Colon (tissue), 2 donors: ENCODE results near the gene PCBP3.
"Not testable (repeated sequence)": the region's sequence is repeated elsewhere in the genome, so short reads cannot be mapped to it uniquely, and the experiment has no call there.

Experiments used
- FAIRE-seq: peaks from 2 replicates; lab custom pipeline; 2012; peaks lifted over from hg19 to GRCh38; lab: Jason Lieb, UNC
- donor health status: control.
- donor health status: control.

Gene PCBP3

GRCh38 chr21:45788198-45788597 is 144.7 kb downstream of the PCBP3 start:
- no peak for FAIRE-seq

DNA sequence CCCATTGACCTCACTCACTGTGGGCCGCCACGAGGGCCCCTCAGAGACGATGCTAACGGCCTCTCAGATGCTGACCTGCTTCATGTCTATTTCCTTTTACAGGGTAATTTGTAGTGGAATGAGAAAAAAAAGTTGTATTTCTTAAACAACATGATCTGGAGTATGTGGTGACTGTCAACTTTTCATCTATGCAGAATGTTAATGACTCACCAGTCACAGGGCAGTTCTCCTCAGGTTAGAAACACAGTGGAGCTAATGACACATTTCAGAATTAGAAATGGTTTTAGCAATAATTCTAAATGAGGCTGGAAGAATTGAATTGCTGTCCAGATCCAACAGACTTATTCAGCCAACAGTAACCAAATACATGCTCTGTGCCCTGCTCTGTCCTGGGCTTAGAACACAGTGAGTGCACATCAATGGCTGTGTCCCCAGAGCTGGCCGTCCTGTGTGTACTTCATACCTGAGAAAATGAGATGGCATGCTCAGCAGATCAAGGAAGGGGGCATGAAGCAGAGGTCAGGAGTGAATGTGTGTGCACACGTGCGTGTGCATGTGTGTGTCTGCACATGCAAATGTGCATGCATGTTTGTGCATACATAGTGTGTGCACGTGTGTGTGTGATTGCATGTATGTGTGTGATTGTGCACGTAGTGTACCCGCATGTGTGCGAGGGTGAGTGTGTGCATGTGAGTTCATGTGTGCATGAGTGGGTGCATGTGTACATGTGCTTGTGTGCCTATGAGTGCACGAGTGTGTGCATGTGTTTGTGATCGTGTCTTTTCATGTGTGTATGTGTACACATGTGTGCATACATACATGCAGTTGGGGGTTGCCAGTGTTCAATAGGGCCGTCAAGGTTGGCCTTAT is 145.3 kb downstream of the PCBP3 start:
- no peak for FAIRE-seq

- no peak for FAIRE-seq
Observed at GRCh38 chr21:45790427-45790826, 146.9 kb downstream of the PCBP3 start.

GRCh38 chr21:45791562-45792418 is 148.3 kb downstream of the PCBP3 start:
- no peak for FAIRE-seq

DNA sequence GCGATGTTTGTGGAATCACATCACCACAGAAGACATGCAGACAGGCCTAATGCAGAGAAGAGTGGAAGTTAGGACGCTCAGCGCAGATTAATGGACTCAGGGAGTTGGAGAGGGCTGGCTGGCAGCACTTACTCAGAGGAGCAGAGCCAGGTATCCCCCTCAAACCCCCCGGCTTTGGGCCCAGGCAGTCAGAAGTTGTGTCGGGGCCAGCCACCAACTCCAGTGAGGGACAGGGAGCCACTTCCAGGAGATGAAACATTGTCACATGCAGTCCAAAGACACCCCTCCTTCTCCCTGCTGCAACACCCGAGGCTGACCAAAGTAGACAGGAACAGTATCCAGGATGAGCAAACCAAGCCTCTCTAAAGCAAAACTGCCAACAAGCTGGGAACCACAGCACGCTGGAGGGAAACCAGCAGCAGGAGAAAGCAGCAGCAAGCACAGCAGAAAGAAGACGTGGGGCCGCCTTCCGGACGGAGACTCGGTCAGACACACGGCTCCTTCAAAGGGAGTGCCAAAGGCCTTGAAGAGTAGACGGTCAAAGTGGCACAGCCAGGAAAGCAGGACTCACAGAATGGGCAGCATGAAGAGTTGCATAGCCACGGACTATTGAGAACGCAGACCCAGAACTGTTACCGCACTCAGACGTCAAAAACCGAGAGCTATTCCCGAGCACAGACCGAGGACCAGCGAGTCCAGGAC is 149.3 kb downstream of the PCBP3 start:
- no peak for FAIRE-seq

DNA sequence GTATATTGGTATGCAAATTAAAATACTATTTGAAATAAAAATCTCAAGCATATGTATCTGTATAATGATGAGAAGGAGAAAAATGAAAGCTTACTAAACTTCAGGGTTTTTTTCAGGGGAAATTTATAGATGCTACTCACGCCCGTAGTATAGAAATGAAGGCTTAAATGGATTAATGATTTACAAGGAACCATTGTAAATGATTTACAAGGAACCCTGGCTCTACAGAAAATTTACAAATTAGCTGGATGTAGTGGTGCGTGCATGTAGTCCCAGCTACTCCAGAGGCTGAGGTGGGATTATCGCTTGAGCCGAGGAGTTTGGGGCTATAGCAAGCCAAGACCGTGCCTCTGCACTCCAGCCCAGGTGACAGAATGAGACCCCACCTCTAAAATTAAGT is 150.5 kb downstream of the PCBP3 start:
- FAIRE-seq: no peak

DNA sequence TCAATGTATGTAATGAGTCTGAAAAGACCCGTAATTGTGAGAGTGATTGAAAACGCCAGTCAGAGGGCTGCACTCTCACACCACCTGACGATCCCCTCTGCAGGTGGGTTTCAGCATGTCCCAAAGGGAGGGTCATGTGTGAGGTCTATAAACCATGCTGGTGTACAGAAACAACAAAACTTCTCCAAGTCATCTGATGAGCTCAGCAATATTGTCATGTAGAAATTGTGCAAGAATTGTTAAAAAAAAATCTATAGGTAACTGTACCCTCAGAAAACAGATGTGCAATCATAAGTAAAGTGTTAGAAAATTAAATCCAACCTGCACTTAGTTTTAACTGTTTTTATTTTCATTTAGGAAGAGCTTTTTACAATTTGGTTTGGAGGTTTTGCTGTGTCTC is 152.5 kb downstream of the PCBP3 start:
- no peak for FAIRE-seq

DNA sequence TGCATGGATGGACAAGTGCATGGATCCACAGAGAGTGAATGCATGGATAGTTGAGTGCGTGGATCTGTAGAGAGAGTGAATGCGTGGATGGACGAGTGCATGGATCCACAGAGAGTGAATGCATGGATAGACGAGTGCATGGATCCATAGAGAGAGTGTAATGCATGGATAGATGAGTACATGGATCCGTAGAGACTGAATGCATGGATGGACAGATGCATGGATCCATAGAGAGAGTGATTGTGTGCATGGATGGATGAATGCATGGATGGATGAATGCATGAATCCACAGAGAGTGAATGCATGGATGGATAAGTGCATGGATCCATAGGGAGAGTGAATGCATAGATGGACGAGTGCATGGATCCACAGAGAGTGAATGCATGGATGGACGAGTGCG is 153.8 kb downstream of the PCBP3 start:
- FAIRE-seq: no peak

DNA sequence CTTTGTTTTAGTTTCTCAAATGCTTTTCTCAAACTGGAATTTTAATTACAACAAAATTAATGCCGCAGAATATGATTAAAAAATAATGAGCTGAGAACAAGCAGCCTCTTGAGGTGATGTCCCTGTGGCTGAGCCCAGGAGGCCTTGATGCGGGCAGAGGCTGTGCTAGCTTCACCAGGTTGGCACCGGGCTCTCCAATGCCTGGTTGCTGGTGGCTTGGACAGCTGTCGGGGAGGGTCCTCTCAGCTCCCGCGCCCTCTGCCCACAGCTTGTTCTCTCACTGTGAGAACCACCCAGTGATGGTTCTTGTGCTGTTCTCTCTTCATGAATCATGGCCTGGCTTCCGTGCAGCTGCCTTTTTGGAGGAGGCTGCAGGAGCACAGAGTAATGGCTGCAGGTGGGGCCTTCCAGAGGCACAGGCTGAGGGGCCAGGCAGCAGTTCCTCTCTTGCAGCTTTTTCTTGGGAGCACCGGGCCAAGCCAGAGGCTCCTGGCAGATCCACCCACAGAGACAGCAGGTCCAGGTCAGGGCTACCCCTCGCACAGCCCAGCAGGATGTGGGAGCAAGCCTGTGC is 156.3 kb downstream of the PCBP3 start:
- FAIRE-seq: no peak

DNA sequence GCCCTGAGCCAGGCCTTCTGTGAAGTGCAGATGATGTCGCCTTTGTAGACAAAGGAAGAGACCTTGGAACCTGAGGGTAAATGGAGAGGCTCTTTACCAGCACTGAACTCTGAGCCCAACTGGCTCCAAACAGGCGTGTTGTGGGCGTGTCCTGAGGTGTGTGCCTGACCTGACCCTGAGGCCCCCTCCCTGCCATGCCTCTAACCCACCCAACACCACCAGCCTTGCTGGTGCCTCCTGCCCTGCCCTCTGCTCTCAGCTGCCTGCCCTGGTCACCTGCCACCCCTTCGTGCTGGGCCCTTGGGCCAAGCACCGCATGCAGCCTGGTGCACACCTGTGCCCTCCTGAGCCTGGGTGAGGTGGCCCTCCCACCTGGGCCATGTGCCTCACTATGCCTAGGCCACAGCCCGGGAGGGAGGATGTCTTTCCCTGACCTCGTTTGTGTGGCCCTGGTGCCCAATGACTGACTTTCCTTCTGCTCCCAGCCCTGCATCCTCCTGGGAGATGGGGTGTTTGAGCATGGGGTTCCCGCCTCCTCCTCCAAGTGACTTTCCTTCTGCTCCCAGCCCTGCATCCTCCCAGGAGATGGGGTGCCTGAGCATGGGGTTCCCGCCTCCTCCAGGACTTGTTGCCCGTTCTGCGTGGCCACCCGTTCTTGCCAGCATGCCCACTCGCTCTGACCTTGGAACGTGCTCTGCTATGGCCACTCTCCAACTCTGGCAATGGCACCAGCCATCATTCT is 157.0 kb downstream of the PCBP3 start:
- no peak for FAIRE-seq

GRCh38 chr21:45801129-45801964 is 157.8 kb downstream of the PCBP3 start:
- FAIRE-seq: no peak

DNA sequence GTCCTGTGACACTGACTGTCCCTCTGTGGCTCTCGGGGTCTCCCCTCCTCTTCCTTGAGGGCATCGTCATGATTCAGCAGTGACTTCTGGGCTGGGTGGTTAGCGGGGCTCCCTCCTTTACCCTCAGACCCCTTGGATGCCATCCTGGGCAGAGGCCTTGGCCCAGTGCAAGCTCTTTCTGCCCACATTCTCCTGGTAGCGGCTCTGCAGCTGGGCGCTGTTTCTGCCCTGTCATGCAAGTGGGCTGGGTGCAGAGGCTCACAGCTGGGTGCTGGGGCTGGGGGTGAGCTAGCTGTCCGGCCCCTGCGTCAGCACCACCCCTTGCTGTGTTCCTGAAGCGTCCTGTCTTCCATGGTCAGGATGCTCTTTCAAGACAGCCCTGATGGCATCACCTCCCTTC is 158.5 kb downstream of the PCBP3 start:
- no peak for FAIRE-seq

- no peak for FAIRE-seq
Observed at GRCh38 chr21:45802425-45802824, 158.9 kb downstream of the PCBP3 start.

DNA sequence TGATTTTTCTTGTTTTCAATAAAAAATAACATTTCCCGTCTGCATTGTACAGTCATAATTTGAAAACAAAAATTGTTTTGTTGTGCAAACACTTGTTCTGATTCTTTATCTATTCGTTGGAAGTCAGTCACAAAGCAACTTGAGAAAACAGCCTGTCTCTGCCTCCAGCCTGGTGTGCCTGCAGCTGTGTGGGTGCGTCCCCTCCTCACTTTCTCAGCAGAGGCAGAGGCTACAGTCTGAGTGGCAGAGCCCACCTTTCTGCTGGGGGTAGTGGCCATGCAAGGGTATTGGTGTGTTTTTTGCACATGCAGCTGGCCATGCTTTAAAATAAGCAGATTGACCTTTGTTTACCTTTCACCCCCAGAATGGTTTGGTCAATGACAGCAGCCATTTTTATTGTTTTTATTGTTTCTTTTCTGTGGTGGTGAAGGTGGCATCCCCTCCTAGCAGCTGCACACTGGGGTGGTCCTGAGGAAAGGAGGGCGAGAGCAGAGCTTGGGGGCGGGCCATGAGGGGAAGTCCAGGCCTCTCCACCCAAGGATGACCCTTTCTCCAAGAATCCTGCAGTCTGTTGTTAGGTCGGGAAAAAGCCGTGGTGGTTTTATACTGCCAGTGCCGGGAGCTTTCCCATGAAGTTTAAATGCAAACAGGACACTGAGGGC is 159.6 kb downstream of the PCBP3 start:
- no peak for FAIRE-seq

DNA sequence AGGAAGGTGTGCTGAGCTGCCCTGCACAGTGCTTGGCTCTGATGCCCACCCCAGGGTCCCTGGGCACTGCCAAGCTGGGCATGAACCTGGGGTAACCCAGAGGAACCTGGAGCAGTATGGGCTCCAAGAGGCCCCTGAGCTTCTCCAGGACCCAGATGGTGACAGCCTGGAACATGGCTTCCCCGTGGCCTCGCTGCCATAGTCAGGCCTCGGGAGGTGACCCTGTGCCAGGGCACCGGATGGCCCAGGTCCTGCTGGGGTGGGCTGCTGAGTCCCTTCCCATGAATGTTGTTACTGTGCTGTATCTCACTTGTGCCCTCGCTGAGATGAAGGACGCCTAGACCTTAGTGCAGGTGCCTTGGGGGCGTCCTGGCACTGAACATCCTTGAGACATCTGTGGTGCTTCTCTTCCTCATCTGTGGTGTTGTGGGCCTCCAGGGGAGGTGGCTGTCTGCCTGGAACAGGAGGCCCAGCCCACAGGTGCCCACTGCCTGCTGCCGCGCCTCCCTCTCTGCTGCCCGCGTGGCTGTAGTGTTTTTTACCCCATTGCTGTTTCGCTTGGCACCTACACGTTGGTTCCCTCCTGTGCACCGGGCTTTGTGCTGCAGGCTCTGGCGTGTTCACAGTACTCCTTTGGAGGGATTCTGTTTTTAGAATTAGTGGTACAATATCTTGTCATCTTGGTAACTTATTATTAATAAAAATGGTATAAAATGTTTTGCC is 160.3 kb downstream of the PCBP3 start:
- FAIRE-seq: no peak

GRCh38 chr21:45804809-45805313 is 161.3 kb downstream of the PCBP3 start:
- no peak for FAIRE-seq

- FAIRE-seq: no peak
Observed at GRCh38 chr21:45805321-45805720, 161.8 kb downstream of the PCBP3 start.

GRCh38 chr21:45806042-45806441 is 162.5 kb downstream of the PCBP3 start:
- FAIRE-seq: no peak

GRCh38 chr21:45808663-45809062 is 165.1 kb downstream of the PCBP3 start:
- not testable (repeated sequence) for FAIRE-seq
